GM19372 (cell line): ENCODE data around the gene SUN2.
"Not testable (repeated sequence)": the region's sequence is repeated elsewhere in the genome, so short reads cannot be mapped to it uniquely, and the experiment has no call there.

Source experiments
- ATAC-seq: cut with Tn5 transposase; IDR thresholded peaks from one replicate; pipeline ENCODE4 v1.9.1; 2021; ENCODE audit warnings: mild to moderate bottlenecking, low read depth, moderate library complexity; ENCODE audit not compliant: unreplicated experiment

Gene SUN2, protein sequence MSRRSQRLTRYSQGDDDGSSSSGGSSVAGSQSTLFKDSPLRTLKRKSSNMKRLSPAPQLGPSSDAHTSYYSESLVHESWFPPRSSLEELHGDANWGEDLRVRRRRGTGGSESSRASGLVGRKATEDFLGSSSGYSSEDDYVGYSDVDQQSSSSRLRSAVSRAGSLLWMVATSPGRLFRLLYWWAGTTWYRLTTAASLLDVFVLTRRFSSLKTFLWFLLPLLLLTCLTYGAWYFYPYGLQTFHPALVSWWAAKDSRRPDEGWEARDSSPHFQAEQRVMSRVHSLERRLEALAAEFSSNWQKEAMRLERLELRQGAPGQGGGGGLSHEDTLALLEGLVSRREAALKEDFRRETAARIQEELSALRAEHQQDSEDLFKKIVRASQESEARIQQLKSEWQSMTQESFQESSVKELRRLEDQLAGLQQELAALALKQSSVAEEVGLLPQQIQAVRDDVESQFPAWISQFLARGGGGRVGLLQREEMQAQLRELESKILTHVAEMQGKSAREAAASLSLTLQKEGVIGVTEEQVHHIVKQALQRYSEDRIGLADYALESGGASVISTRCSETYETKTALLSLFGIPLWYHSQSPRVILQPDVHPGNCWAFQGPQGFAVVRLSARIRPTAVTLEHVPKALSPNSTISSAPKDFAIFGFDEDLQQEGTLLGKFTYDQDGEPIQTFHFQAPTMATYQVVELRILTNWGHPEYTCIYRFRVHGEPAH

DNA sequence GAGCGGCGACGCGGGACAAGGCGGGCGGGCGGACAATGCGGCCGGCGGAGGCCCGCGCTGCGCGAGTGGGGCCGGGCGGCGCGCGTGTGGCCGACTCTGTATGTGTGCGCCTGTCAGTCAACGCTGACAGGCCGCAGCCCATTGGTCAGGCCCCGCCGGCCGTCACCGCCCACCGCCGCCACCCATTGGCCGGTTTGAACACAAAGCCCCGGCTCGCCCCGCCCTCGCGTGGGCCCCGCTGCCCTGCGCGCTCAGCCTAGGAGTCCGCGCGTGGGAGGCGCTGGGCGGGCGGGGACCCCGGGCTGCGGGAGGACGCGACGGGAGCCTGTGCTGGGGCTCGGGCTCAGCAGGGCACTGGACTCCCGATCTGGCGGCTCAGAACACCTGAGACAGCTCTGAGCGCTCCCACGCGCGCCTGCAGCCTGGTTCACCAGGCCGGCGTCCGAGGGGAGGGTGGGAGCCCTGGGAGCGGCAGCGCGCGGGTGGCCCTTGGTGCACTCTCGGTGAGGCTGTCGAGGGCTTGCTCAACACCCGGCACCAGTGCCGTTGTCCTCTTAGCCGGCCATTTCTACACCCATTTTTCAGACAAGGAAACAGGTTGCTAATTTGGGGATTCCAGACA is at the start of gene SUN2:
Gene SUN2, minus strand, starts transcription at position 88 of the 622 bp plus-strand sequence. CDS start 3,370 bp downstream, outside the sequence.
- ATAC-seq: peak; percentile 73

DNA sequence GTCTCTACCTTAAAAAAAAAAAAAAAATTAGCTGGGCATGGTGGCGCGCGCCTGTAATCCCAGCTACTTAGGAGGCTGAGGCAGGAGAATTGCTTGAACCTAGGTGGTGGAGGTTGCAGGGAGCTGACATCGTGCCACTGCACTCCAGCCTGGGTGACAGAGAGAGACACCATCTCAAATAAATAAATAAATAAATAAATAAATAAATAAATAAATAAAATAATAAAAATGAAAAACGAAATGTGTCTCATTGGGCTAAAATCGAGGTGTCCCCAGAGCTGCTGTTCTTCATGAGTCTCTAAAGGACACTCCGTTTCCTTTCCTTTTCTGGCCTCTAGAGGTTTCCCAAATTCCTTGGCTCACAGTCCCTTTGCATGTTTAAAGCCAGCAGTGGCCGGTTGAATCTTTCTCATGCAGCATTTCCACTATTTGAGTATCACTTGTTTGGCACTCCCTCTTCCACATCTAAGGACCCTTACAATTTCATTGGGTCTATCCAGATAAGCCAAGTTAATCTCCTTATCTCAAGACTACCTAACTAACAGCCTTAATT is 49.3 kb upstream of the SUN2 start:
- not testable (repeated sequence) for ATAC-seq

DNA sequence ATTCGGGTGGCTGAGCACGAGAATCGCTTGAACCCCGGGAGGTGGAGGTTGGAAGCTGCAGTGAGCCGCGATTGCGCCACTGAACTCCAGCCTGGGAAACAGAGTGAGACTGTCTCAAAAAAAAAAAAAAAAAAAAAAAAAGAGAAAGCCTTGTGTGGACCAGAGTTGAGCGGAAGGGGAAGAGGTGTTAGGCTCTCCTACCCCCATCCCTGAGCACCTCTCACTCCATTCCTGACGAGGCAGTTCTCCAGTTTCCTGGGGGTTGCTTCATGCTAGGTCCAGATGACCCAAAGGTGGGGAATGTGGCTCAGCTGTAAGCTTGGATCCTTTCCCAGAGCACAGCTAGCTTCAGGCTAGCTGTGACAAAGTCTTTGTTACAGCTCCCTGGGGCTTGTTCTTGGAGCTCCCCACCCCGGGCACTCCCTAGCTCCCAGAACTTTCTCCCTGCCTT is 46.9 kb upstream of the SUN2 start:
- no peak for ATAC-seq

- no peak for ATAC-seq
Measured at GRCh38 chr22:38799265-38800002, 43.6 kb upstream of the SUN2 start.

GRCh38 chr22:38798496-38798895 is 42.7 kb upstream of the SUN2 start:
- no peak for ATAC-seq

- no peak for ATAC-seq
Measured at GRCh38 chr22:38796262-38796957, 40.6 kb upstream of the SUN2 start.

DNA sequence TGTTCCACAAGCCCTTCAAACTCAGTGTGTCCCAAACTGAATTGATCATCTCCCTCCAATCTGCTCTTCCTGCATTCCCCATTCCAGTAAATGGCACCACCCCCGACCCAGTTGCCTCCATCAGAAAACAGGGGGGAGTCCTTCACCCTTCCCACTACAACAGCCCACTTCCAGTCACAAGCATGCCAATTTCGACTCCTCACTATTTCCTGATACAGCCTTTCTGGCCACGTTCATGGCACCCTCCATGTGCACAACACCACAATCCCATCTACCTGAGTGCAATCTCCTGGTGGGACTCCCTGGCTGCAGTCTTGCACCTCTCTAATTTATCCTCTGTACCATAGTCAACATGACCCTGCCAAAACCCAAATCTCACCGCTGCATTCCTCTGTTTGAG is 39.8 kb upstream of the SUN2 start:
- ATAC-seq: no peak

GRCh38 chr22:38793721-38794466 is 38.1 kb upstream of the SUN2 start, which contains the start of gene DNAL4:
Gene DNAL4 (minus strand): TSS chr22:38794143. CDS start chr22:38782731, 11,412 bp downstream.
- ATAC-seq: peak; percentile 95

- no peak for ATAC-seq
Measured at GRCh38 chr22:38793317-38793716, 37.5 kb upstream of the SUN2 start.

GRCh38 chr22:38792833-38793232 is 37.0 kb upstream of the SUN2 start:
- no peak for ATAC-seq

GRCh38 chr22:38789606-38790005 is 33.8 kb upstream of the SUN2 start:
- no peak for ATAC-seq

- ATAC-seq: no peak
Measured at GRCh38 chr22:38788846-38789245, 33.0 kb upstream of the SUN2 start.

DNA sequence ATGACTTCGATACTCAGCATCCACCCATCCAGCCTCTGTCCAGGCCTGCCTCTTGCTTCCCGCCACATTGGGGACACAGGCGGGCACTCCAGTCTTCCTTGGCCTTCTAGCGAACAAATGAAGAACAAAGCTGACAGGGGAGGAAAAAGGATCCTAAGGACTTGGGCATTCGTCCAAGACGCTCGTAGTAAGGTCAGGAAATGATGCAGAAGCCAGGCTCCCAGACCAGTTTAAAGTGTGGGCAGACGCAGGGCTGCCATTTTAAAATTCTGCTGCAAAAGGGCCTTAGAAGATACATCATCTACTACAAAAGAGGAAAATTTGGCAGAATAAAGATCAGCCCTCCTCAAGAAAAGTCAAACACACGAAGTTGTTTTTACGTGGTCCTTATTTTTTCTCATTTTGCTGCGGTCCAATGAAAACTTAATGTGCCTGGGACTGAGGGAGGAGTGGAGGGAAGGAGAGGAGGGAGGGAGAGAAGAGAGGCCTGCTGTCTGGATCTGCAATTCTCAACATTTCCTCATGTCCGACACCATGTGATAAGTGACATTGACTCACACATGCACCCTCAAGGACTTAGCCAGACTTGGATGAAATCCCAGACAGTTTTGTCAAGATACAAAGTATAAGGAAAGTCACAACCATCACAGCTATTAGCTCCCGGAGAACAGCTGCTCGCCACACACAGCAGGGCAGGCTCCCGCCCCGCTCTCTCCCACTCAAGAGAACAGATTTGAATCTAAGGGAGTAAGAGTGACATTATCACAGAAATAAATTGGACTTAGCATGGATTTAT is 32.4 kb upstream of the SUN2 start:
- ATAC-seq: no peak

- no peak for ATAC-seq
Measured at GRCh38 chr22:38786631-38787030, 30.8 kb upstream of the SUN2 start.

DNA sequence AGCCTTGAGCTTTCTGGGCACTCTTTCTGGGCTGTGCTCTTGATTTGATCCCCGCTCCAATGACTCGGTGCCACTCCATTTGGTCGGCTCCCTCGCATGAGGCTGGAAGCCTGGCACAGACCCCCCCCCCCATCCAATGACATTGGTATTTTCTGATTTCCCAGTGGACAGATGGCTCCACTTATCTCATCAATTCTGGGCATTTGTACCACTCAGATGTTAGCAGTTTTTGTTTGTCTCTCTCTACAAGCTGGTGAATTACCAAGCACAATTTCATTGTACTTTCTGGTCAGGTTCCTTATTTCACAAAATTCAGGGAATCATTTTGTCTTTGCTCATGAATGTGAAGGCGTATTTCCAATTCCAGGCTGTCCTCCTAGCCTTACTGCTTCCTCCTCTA is 29.1 kb upstream of the SUN2 start:
- no peak for ATAC-seq

DNA sequence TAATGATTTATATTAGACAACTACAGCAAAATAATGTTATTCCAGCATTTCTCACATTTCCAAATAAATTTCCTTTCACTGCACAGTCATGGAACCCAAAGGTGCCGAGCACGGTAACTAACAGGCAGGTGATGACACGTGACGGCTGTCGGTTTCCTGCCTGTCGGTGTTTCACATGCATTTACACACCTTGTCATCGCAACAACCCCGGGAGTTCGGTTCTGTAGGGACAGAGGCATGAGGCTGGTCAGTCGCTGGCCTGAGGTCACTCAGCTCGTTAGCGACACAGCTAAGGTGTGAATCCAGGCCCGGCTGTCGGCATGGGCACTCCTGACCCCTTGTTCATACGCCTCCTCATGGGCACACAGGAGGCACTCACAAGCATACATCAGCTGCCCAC is 28.2 kb upstream of the SUN2 start:
- no peak for ATAC-seq

- no peak for ATAC-seq
Measured at GRCh38 chr22:38783095-38783615, 27.4 kb upstream of the SUN2 start.
